Testis (tissue), 3 donors: Measurements from ENCODE around the gene MEG3. TPM values are rescaled to one million over a fixed set of nuclear protein-coding genes. Genes with fewer than 3 reads are reported as not detected.

Source experiments
- DNase-seq: peaks from one replicate; pipeline ENCODE4 v3.0.0-alpha.2; 2019
- H3K27ac ChIP-seq, 2 donors: fragments of 200-600 bp; sonication (generic); one replicate each; pipeline ENCODE4 v1.5.1; 2019
- H3K27me3 ChIP-seq: fragments of 200-600 bp; sonication (generic); one replicate; pipeline ENCODE4 v1.5.1; 2019
- H3K36me3 ChIP-seq: fragments of 200-600 bp; sonication (generic); one replicate; pipeline ENCODE4 v1.5.1; 2017; ENCODE audit warnings: low read depth; ENCODE audit errors: missing control alignments
- H3K4me1 ChIP-seq: fragments of 200-600 bp; sonication (generic); one replicate; pipeline ENCODE4 v1.5.1; 2019
- H3K4me3 ChIP-seq, 2 donors: fragments of 200-600 bp; sonication (generic); one replicate each; pipeline ENCODE4 v1.5.1; 2017 to 2019
- H3K9me3 ChIP-seq: fragments of 200-600 bp; sonication (generic); one replicate; pipeline ENCODE4 v1.5.1; 2017
- POLR2A ChIP-seq: fragments of 450-650 bp; IDR thresholded peaks from one replicate; pipeline ENCODE4 v1.6.1; 2017; ENCODE audit warnings: antibody characterized with exemption, mild to moderate bottlenecking, moderate library complexity
- WGBS, 2 donors: methylation state at CpG; one replicate each; pipeline ENCODE4 v1.1.5; 2018; 5-methylcytosine and 5-hydroxymethylcytosine counted together
- intact Hi-C: fragments of 100-400 bp; cut with DNase I; formaldehyde crosslinking; loops from one replicate; pipeline ENCODE4 v1.15.1; 2023; ENCODE audit warnings: low total_unique reads
- polyA plus RNA-seq: library from polyadenylated mRNA; stranded (reverse); fragments of 350-450 nt; fragmentation: Illumina TruSeq; extraction: RNeasy Lipid Tissue Mini Kit (QIAGEN cat#74804); gene quantifications from one replicate; pipeline ENCODE4 v1.2.3, GENCODE V29; 2014; ENCODE audit warnings: low read depth, low replicate concordance; ENCODE audit not compliant: insufficient read depth
- total RNA-seq, 2 donors: library from RNA; depleted of rRNA; stranded (reverse); fragments of >200 nt; gene quantifications; one replicate each; pipeline ENCODE4 v1.2.3, GENCODE V29; 2016
- TF ChIP-seq, protein P1 (sequence below), 3 experiments: fragments of 450-650 bp in 2 of 3; fragments of 200-600 bp in 1 of 3; sonication (generic) in 1 of 3; IDR thresholded peaks; one replicate each; pipeline ENCODE4 v1.5.1; 2016 to 2019; ENCODE audit warnings: antibody characterized with exemption in 3 of 3, mild to moderate bottlenecking in 2 of 3, moderate library complexity in 1 of 3

The MEG3 gene
- total and polyA plus RNA-seq, 3 donors from 2014 or later = 107 to 324 (median 228) TPM

DNA sequence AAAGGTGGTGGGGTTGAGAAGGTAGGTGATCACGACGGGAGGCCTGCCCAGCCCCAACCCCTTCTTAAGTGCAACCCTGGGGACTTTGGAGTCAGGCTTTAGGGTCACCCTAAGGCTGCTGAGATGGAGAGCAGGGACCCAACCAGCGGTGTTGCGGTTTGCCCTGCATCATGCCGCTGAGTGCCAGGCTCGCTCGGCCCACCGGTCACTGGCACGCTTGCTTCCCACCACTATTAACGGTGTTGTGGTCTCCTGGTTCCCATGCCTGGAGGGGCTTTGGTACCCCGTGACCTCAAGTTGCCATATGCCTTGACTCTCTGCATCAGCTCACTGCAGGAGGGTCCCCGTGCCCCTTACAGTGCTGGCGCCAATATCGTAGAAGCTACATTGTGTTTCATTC lies 18.4 kb upstream of the MEG3 start:
- Histone ChIP-seq H3K4me1 (no peaks in the 10 kb centered on the region), H3K27me3 (no peaks in the 10 kb centered on the region), H3K4me3 (no peak overlapping the region), H3K9me3 (no peaks in the 10 kb centered on the region), H3K27ac (no peak overlapping the region), H3K36me3 (no peaks in the 10 kb centered on the region)
- TF ChIP-seq, protein P1, sequence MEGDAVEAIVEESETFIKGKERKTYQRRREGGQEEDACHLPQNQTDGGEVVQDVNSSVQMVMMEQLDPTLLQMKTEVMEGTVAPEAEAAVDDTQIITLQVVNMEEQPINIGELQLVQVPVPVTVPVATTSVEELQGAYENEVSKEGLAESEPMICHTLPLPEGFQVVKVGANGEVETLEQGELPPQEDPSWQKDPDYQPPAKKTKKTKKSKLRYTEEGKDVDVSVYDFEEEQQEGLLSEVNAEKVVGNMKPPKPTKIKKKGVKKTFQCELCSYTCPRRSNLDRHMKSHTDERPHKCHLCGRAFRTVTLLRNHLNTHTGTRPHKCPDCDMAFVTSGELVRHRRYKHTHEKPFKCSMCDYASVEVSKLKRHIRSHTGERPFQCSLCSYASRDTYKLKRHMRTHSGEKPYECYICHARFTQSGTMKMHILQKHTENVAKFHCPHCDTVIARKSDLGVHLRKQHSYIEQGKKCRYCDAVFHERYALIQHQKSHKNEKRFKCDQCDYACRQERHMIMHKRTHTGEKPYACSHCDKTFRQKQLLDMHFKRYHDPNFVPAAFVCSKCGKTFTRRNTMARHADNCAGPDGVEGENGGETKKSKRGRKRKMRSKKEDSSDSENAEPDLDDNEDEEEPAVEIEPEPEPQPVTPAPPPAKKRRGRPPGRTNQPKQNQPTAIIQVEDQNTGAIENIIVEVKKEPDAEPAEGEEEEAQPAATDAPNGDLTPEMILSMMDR (IDR thresholded peaks at IDR 0.05) = no peak
- WGBS, 2 donors = 93 to 94% methylated on average over 13 to 14 of the region's 14 CpGs
- DNase-seq = no peak
- intact Hi-C loops = no loop called here

DNA sequence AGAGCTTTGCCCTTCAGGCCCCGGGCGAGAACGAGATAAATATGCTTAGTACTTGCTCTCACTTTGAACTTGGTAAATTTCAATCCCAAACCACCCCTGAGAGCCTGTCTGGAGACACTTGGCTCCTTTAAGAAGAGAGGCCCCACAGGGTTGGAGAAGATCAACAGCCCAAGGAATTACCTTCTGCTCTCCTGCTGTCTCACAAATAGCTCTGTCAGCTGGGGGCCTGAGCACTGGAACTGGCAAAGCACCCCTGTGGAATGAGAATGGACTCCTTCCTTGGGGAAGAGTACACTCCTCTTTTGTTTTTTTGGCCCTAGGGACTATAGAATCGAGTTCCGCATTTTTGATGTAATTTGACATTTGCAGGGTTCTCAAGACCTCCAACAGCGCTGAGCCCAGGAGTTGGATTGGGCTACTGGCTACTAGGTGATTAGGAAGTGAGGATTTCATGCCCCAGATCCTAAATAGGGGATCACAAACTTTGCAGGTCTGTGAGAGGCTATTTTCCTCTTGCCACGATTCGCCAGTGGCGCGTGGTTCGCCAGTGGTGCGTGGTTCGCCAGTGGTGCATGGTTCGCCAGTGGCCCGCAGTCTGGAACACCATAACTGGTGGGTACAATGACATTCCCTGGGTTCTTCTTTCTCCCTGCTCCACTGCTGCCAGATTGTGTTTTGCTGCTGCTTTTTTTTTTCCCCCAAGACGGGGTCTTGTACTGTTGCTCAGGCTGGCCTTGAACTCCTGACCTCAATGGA lies 17.8 kb upstream of the MEG3 start:
- DNase-seq = no peak
- no peaks in the 10 kb centered on the region for H3K9me3 ChIP-seq
- 83 to 84% methylated on average over 16 of the region's 16 CpGs for WGBS, 2 donors
- no peaks in the 10 kb centered on the region for H3K27me3 ChIP-seq
- no peak overlapping the region for H3K27ac ChIP-seq
- H3K4me1 ChIP-seq = no peaks in the 10 kb centered on the region
- intact Hi-C loops = no loop called here
- H3K4me3 ChIP-seq = no peak overlapping the region
- no peak for TF ChIP-seq POLR2A
- TF ChIP-seq, protein P1 (IDR thresholded peaks at IDR 0.05) = no peak
- H3K36me3 ChIP-seq = no peaks in the 10 kb centered on the region

DNA sequence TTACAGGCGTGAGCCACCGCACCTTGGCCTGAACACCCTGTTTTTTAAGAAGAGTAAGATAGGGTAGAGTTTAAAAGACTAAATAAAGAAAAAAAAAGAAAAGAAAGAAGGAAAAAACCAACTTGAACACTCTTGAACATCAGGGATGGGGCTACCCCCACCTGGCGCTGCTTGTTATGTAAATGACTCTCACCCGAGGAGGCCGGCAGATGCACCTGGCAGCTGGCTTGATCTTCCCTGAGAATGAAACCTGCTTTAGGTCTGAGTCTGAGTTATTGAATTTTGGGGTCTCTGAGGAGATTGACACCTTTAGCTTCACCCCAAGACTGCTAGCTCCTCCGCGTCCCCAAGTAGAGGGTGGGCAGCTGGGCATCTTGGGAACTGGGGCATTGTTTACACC lies 15.5 kb upstream of the MEG3 start:
- no peak for DNase-seq
- TF ChIP-seq, protein P1 (IDR thresholded peaks at IDR 0.05) = no peak
- Histone ChIP-seq H3K27ac (no peak overlapping the region), H3K4me3 (no peak overlapping the region), H3K4me1 (no peaks in the 10 kb centered on the region), H3K9me3 (no peaks in the 10 kb centered on the region), H3K36me3 (no peaks in the 10 kb centered on the region), H3K27me3 (no peaks in the 10 kb centered on the region)
- WGBS, 2 donors = 82 to 96% methylated on average over 5 to 7 of the region's 7 CpGs
- intact Hi-C loops = no loop called here

DNA sequence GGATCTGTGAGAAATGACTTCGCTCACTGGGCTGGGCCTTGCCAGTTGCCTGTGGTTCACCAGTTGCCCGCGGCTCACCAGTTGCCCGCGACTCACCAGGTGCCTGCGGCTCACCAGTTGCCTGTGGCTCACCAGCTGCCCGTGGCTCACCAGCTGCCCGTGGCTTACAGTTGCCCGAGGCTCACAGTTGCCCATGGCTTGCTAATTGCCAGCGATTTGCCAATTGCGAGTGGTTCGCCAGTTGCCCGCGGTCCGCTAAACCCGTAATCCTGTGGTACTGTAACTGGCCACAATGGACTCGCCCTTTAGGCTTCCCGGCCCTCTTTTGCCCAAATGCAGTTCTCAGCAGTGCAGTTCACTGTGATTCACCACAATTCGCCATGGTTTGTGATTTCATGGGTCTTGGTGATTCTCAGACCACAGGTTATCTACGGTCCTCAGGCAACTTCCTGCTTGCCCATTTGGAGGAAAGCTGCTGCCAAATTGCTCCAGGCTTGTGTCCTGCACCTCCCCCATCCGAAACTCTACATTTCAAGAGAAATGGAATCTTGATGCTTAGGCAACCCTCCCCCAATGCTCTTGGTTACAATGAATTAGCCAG lies 15.0 kb upstream of the MEG3 start:
- Histone ChIP-seq H3K27ac (no peak overlapping the region), H3K4me1 (no peaks in the 10 kb centered on the region), H3K4me3 (no peak overlapping the region), H3K9me3 (no peaks in the 10 kb centered on the region), H3K27me3 (no peaks in the 10 kb centered on the region), H3K36me3 (no peaks in the 10 kb centered on the region)
- WGBS, 2 donors = 69 to 76% methylated on average over 21 of the region's 21 CpGs
- intact Hi-C loops = no loop called here
- TF ChIP-seq, protein P1 (IDR thresholded peaks at IDR 0.05) = no peak
- TF ChIP-seq POLR2A = no peak
- no peak for DNase-seq

DNA sequence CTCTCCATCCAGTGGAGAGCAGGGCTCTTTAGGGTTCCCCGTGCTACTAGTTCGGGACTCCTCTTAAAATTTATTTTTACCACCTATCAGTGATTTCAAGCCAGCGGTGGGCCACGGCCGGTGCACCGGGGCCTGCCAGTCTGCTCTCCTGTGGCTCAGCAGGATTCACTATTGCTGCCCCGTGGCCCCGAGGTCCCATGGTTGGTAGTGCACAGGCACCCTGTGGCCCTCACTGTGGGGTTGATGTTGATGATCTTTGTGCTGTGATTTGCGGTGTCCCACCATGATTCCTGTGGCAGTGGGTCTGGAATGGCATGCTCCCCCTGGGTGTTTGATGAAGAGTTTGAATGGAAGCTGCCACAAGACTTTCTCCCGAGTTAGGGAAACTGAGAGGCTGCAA lies 12.6 kb upstream of the MEG3 start:
- WGBS, 2 donors = 95 to 98% methylated on average over 4 to 10 of the region's 10 CpGs
- no peak for TF ChIP-seq POLR2A
- TF ChIP-seq, protein P1 (IDR thresholded peaks at IDR 0.05) = no peak
- Histone ChIP-seq H3K36me3 (no peaks in the 10 kb centered on the region), H3K9me3 (no peaks in the 10 kb centered on the region), H3K27ac (no peak overlapping the region), H3K4me3 (no peak overlapping the region), H3K4me1 (no peaks in the 10 kb centered on the region), H3K27me3 (no peaks in the 10 kb centered on the region)
- intact Hi-C loops = no loop called here
- DNase-seq = no peak
